Fibroblast of lung (primary cell): ENCODE results near the gene CCDC57.

ENCODE experiments used
- CTCF ChIP-seq, 2 donors: IDR thresholded peaks in 1 of 2; conservative IDR thresholded peaks in 1 of 2; 1 replicate in 1 of 2; 2 replicates in 1 of 2; pipeline ENCODE4 v1.5.1; 2011 to 2012; ENCODE audit warnings: low read length in 2 of 2, control low read depth in 1 of 2, inconsistent platforms in 1 of 2, low read depth in 1 of 2, mild to moderate bottlenecking in 1 of 2
- EZH2 ChIP-seq: IDR thresholded peaks from 2 replicates; pipeline ENCODE4 v1.5.1; 2012; ENCODE audit warnings: low read length, control low read depth, mild to moderate bottlenecking; ENCODE audit errors: missing control alignments

- TF ChIP-seq CTCF (conservative IDR thresholded peaks at IDR 0.05 in 1 of 2, IDR thresholded peaks at IDR 0.05 in 1 of 2; ENCODE audit: low read depth in 1 of 2, low read length in 2 of 2) (peak; percentile 28 to 29), EZH2 (no peak)
These were observed 18.1 kb upstream of the CCDC57 start for GRCh38 chr17:82230609-82231311.
